ENCODE measurements around the gene DESI1. TPM values are rescaled to one million over a fixed set of nuclear protein-coding genes. Genes with fewer than 3 reads are reported as not detected.

Gene DESI1
- total RNA-seq, 1 experiment from 2014 or later: 64.5 TPM

GRCh38 chr22:41570221-41570620 is 50.6 kb downstream of the DESI1 start:
- no peaks in the 10 kb centered on the region for H3K9me3 Mint-ChIP-seq (ENCODE audit: low read depth, unreplicated experiment)
- TF ChIP-seq CTCF (IDR thresholded peaks at IDR 0.05; ENCODE audit: unreplicated experiment): no peak
- H3K4me3 Mint-ChIP-seq (ENCODE audit: low read depth, unreplicated experiment): no peak overlapping the region
- BruUV-seq (replicated peaks): no TSS peak
- peaks cover 6% of the 10 kb centered on the region for H3K4me1 Mint-ChIP-seq (ENCODE audit: low read depth, unreplicated experiment)
- CTCF ChIA-PET: interaction anchor here (0.7 to 0.8 kb wide), 2 partner anchors 11 to 76 kb away, joined by 3 to 4 read pairs; no protein-coding TSS in a partner anchor
- peaks cover 4% of the 10 kb centered on the region for H3K36me3 Mint-ChIP-seq (ENCODE audit: insufficient read depth, unreplicated experiment)
- H3K27ac Mint-ChIP-seq (ENCODE audit: unreplicated experiment): no peak overlapping the region
- H3K27me3 Mint-ChIP-seq (ENCODE audit: unreplicated experiment): peaks cover 19% of the 10 kb centered on the region
- no peak for DNase-seq
- intact Hi-C loops (cut with micrococcal nuclease; ENCODE audit: unreplicated experiment): no loop called here

- Mint-ChIP-seq H3K36me3 (ENCODE audit: insufficient read depth, unreplicated experiment) (peaks cover 11% of the 10 kb centered on the region), H3K4me1 (ENCODE audit: low read depth, unreplicated experiment) (peaks cover 15% of the 10 kb centered on the region), H3K27ac (ENCODE audit: unreplicated experiment) (no peak overlapping the region), H3K4me3 (ENCODE audit: low read depth, unreplicated experiment) (no peak overlapping the region), H3K27me3 (ENCODE audit: unreplicated experiment) (peaks cover 19% of the 10 kb centered on the region), H3K9me3 (ENCODE audit: low read depth, unreplicated experiment) (no peaks in the 10 kb centered on the region)
- intact Hi-C loops (cut with micrococcal nuclease; ENCODE audit: unreplicated experiment): no loop called here
- DNase-seq: no peak
- no TSS peak for BruUV-seq (replicated peaks)
- TF ChIP-seq CTCF (IDR thresholded peaks at IDR 0.05; ENCODE audit: unreplicated experiment): no peak
- CTCF ChIA-PET: interaction anchor here (1.3 kb wide), 1 partner anchor 8 kb away, joined by 3 read pairs; no protein-coding TSS in a partner anchor
These were observed 52.0 kb downstream of the DESI1 start for GRCh38 chr22:41568811-41569210.

GRCh38 chr22:41567512-41567768 is 53.4 kb downstream of the DESI1 start:
- no peak for DNase-seq
- Mint-ChIP-seq H3K27me3 (ENCODE audit: unreplicated experiment) (peaks cover 29% of the 10 kb centered on the region), H3K4me3 (ENCODE audit: low read depth, unreplicated experiment) (no peak overlapping the region), H3K9me3 (ENCODE audit: low read depth, unreplicated experiment) (no peaks in the 10 kb centered on the region), H3K27ac (ENCODE audit: unreplicated experiment) (no peak overlapping the region), H3K36me3 (ENCODE audit: insufficient read depth, unreplicated experiment) (peaks cover 11% of the 10 kb centered on the region), H3K4me1 (ENCODE audit: low read depth, unreplicated experiment) (peaks cover 27% of the 10 kb centered on the region)
- intact Hi-C loops (cut with micrococcal nuclease; ENCODE audit: unreplicated experiment): no loop called here
- no peak for TF ChIP-seq CTCF (IDR thresholded peaks at IDR 0.05; ENCODE audit: unreplicated experiment)
- CTCF ChIA-PET: no interaction called here
- no TSS peak for BruUV-seq (replicated peaks)

GRCh38 chr22:41565403-41566054 is 55.3 kb downstream of the DESI1 start:
- Mint-ChIP-seq H3K4me1 (ENCODE audit: low read depth, unreplicated experiment) (peaks cover 27% of the 10 kb centered on the region), H3K36me3 (ENCODE audit: insufficient read depth, unreplicated experiment) (peaks cover 11% of the 10 kb centered on the region), H3K4me3 (ENCODE audit: low read depth, unreplicated experiment) (no peak overlapping the region), H3K27ac (ENCODE audit: unreplicated experiment) (no peak overlapping the region), H3K27me3 (ENCODE audit: unreplicated experiment) (peaks cover 48% of the 10 kb centered on the region), H3K9me3 (ENCODE audit: low read depth, unreplicated experiment) (no peaks in the 10 kb centered on the region)
- no peak for TF ChIP-seq CTCF (IDR thresholded peaks at IDR 0.05; ENCODE audit: unreplicated experiment)
- DNase-seq: peak; percentile 34
- CTCF ChIA-PET: interaction anchor here (0.6 to 1.3 kb wide), 3 partner anchors 10 to 28 kb away, joined by 4 to 7 read pairs (median 4); no protein-coding TSS in a partner anchor
- intact Hi-C loops (cut with micrococcal nuclease; ENCODE audit: unreplicated experiment): no loop called here
- no TSS peak for BruUV-seq (replicated peaks)

Measured in Calu3 (cell line).